ENCODE data around the gene ACVR1.
A peak's percentile ranks its signal among the peaks of the same experiment; 100 is the strongest.

The ACVR1 gene

DNA sequence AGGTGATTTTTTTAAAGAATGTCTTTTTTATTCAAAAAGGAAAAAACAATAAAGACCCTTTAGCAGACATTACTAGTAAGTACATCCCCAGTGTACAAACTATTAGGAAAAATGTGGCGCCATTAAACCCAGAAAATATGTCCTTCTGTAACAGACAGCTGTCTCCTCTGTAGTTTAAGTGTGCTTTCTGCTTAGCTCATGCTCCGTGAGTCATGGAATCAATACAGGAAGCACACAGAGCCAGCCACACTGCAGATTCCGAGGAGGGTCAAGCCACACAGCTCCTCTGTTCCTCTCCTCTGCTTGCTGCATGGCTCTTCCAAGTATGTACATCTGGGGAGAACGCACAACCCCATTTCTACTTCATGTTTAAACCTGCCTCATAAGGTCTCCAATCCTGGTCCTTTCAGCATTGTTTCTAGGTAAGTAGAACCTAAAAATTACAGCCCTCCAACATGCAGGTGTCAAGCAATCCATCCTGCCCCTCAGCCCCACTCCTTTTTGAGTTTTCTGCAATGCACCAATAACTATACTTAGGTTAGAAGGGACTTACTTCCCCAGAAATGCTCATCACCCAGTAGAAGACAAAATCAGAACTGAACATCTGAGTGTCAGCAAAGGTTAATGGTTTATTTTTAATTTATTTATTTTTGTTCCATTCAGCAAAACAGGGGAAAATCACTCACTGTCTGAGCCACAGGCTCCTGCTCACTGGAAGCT, 37.5 kb downstream of the ACVR1 start:
- ATAC-seq = peak; percentile 87
- TF ChIP-seq, protein P1, sequence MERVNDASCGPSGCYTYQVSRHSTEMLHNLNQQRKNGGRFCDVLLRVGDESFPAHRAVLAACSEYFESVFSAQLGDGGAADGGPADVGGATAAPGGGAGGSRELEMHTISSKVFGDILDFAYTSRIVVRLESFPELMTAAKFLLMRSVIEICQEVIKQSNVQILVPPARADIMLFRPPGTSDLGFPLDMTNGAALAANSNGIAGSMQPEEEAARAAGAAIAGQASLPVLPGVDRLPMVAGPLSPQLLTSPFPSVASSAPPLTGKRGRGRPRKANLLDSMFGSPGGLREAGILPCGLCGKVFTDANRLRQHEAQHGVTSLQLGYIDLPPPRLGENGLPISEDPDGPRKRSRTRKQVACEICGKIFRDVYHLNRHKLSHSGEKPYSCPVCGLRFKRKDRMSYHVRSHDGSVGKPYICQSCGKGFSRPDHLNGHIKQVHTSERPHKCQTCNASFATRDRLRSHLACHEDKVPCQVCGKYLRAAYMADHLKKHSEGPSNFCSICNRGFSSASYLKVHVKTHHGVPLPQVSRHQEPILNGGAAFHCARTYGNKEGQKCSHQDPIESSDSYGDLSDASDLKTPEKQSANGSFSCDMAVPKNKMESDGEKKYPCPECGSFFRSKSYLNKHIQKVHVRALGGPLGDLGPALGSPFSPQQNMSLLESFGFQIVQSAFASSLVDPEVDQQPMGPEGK (CRISPR knock-in tag; IDR thresholded peaks at IDR 0.05; ENCODE audit: borderline replicate concordance) = no peak
- no peak for TF ChIP-seq ZNF8 (CRISPR knock-in tag; IDR thresholded peaks at IDR 0.05)
- no peak for TF ChIP-seq GLIS3 (CRISPR knock-in tag; IDR thresholded peaks at IDR 0.05)
- TF ChIP-seq, protein P2, sequence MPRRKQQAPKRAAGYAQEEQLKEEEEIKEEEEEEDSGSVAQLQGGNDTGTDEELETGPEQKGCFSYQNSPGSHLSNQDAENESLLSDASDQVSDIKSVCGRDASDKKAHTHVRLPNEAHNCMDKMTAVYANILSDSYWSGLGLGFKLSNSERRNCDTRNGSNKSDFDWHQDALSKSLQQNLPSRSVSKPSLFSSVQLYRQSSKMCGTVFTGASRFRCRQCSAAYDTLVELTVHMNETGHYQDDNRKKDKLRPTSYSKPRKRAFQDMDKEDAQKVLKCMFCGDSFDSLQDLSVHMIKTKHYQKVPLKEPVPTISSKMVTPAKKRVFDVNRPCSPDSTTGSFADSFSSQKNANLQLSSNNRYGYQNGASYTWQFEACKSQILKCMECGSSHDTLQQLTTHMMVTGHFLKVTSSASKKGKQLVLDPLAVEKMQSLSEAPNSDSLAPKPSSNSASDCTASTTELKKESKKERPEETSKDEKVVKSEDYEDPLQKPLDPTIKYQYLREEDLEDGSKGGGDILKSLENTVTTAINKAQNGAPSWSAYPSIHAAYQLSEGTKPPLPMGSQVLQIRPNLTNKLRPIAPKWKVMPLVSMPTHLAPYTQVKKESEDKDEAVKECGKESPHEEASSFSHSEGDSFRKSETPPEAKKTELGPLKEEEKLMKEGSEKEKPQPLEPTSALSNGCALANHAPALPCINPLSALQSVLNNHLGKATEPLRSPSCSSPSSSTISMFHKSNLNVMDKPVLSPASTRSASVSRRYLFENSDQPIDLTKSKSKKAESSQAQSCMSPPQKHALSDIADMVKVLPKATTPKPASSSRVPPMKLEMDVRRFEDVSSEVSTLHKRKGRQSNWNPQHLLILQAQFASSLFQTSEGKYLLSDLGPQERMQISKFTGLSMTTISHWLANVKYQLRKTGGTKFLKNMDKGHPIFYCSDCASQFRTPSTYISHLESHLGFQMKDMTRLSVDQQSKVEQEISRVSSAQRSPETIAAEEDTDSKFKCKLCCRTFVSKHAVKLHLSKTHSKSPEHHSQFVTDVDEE (CRISPR knock-in tag; IDR thresholded peaks at IDR 0.05) = no peak
- TF ChIP-seq, protein P3, sequence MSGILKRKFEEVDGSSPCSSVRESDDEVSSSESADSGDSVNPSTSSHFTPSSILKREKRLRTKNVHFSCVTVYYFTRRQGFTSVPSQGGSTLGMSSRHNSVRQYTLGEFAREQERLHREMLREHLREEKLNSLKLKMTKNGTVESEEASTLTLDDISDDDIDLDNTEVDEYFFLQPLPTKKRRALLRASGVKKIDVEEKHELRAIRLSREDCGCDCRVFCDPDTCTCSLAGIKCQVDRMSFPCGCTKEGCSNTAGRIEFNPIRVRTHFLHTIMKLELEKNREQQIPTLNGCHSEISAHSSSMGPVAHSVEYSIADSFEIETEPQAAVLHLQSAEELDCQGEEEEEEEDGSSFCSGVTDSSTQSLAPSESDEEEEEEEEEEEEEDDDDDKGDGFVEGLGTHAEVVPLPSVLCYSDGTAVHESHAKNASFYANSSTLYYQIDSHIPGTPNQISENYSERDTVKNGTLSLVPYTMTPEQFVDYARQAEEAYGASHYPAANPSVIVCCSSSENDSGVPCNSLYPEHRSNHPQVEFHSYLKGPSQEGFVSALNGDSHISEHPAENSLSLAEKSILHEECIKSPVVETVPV (CRISPR knock-in tag; IDR thresholded peaks at IDR 0.05) = no peak

GRCh38 chr2:157837851-157838441, 38.2 kb downstream of the ACVR1 start:
- no peak for TF ChIP-seq ZNF565 (CRISPR knock-in tag; conservative IDR thresholded peaks at IDR 0.05; ENCODE audit: low read depth)
- no peak for TF ChIP-seq TOX (CRISPR knock-in tag; IDR thresholded peaks at IDR 0.05; ENCODE audit: borderline replicate concordance)
- no peak for TF ChIP-seq BACH2 (CRISPR knock-in tag; IDR thresholded peaks at IDR 0.05; ENCODE audit: borderline replicate concordance)
- TF ChIP-seq ZNF8 (CRISPR knock-in tag; IDR thresholded peaks at IDR 0.05) = no peak
- TF ChIP-seq, protein P4, sequence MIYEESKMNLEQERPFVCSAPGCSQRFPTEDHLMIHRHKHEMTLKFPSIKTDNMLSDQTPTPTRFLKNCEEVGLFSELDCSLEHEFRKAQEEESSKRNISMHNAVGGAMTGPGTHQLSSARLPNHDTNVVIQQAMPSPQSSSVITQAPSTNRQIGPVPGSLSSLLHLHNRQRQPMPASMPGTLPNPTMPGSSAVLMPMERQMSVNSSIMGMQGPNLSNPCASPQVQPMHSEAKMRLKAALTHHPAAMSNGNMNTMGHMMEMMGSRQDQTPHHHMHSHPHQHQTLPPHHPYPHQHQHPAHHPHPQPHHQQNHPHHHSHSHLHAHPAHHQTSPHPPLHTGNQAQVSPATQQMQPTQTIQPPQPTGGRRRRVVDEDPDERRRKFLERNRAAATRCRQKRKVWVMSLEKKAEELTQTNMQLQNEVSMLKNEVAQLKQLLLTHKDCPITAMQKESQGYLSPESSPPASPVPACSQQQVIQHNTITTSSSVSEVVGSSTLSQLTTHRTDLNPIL (CRISPR knock-in tag; IDR thresholded peaks at IDR 0.05; ENCODE audit: low read depth) = no peak
- TF ChIP-seq SNAI2 (CRISPR knock-in tag; IDR thresholded peaks at IDR 0.05) = no peak
- no peak for TF ChIP-seq RARB (CRISPR knock-in tag; IDR thresholded peaks at IDR 0.05)
- no peak for TF ChIP-seq ESRRG (CRISPR knock-in tag; IDR thresholded peaks at IDR 0.05)
- TF ChIP-seq ZC3H10 (CRISPR knock-in tag; IDR thresholded peaks at IDR 0.05) = no peak
- peak; percentile 75; the same call in 1 of the 2 replicates for TF ChIP-seq ZFP3 (CRISPR knock-in tag; IDR thresholded peaks at IDR 0.05)
- peak; percentile 78; the same call in 1 of the 2 replicates for TF ChIP-seq GLIS3 (CRISPR knock-in tag; IDR thresholded peaks at IDR 0.05)
- peak; percentile 85 for TF ChIP-seq ISL1 (CRISPR knock-in tag; IDR thresholded peaks at IDR 0.05)
- TF ChIP-seq ZNF70 (CRISPR knock-in tag; IDR thresholded peaks at IDR 0.05) = no peak
- TF ChIP-seq ARNTL (CRISPR knock-in tag; IDR thresholded peaks at IDR 0.05; ENCODE audit: borderline replicate concordance, low read depth) = no peak
- TF ChIP-seq CSDC2 (CRISPR knock-in tag; IDR thresholded peaks at IDR 0.05) = no peak
- peak; percentile 72 for TF ChIP-seq TCF4 (CRISPR knock-in tag; IDR thresholded peaks at IDR 0.05; ENCODE audit: borderline replicate concordance)
- TF ChIP-seq, protein P2 (CRISPR knock-in tag; IDR thresholded peaks at IDR 0.05) = peak; percentile 76; the same call in 1 of the 2 replicates
- no peak for TF ChIP-seq ZFP30 (CRISPR knock-in tag; IDR thresholded peaks at IDR 0.05)
- TF ChIP-seq, protein P3 (CRISPR knock-in tag; IDR thresholded peaks at IDR 0.05) = no peak
- ATAC-seq = peak; percentile 54

Measured in SK-N-SH treated with all-trans-retinoic acid at 6 μM for 48 hours (cell line).